Thymus (tissue), 11 donors: Measurements from ENCODE around the gene PAPLN. TPM values are rescaled to one million over a fixed set of nuclear protein-coding genes. Genes with fewer than 3 reads are reported as not detected.

Experiments
- DNase-seq, 9 donors: peaks; one replicate each; pipeline ENCODE4 v3.0.0-alpha.2; 2013; ENCODE audit warnings: low spot score in 9 of 9, low read depth in 6 of 9, missing footprints in 1 of 9
- H3K27ac ChIP-seq, 2 donors: one replicate each; pipeline ENCODE4 v1.5.1; 2013; ENCODE audit warnings: control low read depth in 1 of 2, low read depth in 1 of 2, low read length in 1 of 2, mild to moderate bottlenecking in 1 of 2, moderate library complexity in 1 of 2
- H3K27me3 ChIP-seq, 2 donors: one replicate each; pipeline ENCODE4 v1.5.1; 2013; ENCODE audit warnings: low read length in 1 of 2; ENCODE audit not compliant: control insufficient read depth in 2 of 2, insufficient read depth in 1 of 2
- H3K36me3 ChIP-seq, 2 donors: one replicate each; pipeline ENCODE4 v1.5.1; 2013; ENCODE audit warnings: low read length in 1 of 2, mild to moderate bottlenecking in 1 of 2, moderate library complexity in 1 of 2; ENCODE audit not compliant: control insufficient read depth in 2 of 2, insufficient read depth in 2 of 2
- H3K4me1 ChIP-seq, 2 donors: one replicate each; pipeline ENCODE4 v1.5.1; 2013; ENCODE audit warnings: low read length in 2 of 2; ENCODE audit not compliant: control insufficient read depth in 2 of 2, insufficient read depth in 2 of 2
- H3K4me3 ChIP-seq, 2 donors: one replicate each; pipeline ENCODE4 v1.5.1; 2013; ENCODE audit warnings: low read length in 2 of 2, control low read depth in 1 of 2, mild to moderate bottlenecking in 1 of 2
- H3K9me3 ChIP-seq, 2 donors: one replicate each; pipeline ENCODE4 v1.5.1; 2013; ENCODE audit warnings: low read length in 1 of 2, mild to moderate bottlenecking in 1 of 2; ENCODE audit not compliant: control insufficient read depth in 2 of 2, insufficient read depth in 1 of 2
- WGBS: extraction: QIAGEN DNeasy Blood & Tissue Kit; methylation state at CpG from one replicate; pipeline ENCODE4 v1.1.7; 2013; 5-methylcytosine and 5-hydroxymethylcytosine counted together
- polyA plus RNA-seq: library from polyadenylated mRNA; stranded (reverse); fragments of 200-250 nt; gene quantifications from one replicate; pipeline ENCODE4 v1.2.3, GENCODE V29; 2013
- total RNA-seq: library from RNA; stranded (reverse); fragments of 120-200 nt; gene quantifications from one replicate; pipeline ENCODE4 v1.2.4, GENCODE V29; 2013
- donor health status: healthy.

The PAPLN gene
- total and polyA plus RNA-seq, 2 donors: 8.7 to 20.0 TPM

GRCh38 chr14:73234029-73234428 is 3.3 kb upstream of the PAPLN start:
- no peak overlapping the region for H3K27ac ChIP-seq
- no peak for DNase-seq
- H3K36me3 ChIP-seq: peaks cover 0 to 1% of the 10 kb centered on the region in 2 donors
- peaks cover 39 to 74% of the 10 kb centered on the region in 2 donors for H3K27me3 ChIP-seq
- no peak overlapping the region for H3K4me3 ChIP-seq
- H3K9me3 ChIP-seq: no peaks in the 10 kb centered on the region
- WGBS: 91% methylated on average over 5 of the region's 5 CpGs
- H3K4me1 ChIP-seq: peaks cover 0 to 11% of the 10 kb centered on the region in 2 donors

- Histone ChIP-seq H3K27ac (no peak overlapping the region), H3K4me3 (no peak overlapping the region), H3K27me3 (peaks cover 46 to 82% of the 10 kb centered on the region in 2 donors), H3K4me1 (peaks cover 0 to 14% of the 10 kb centered on the region in 2 donors), H3K36me3 (no peaks in the 10 kb centered on the region), H3K9me3 (no peaks in the 10 kb centered on the region)
- 81% methylated on average over 11 of the region's 11 CpGs for WGBS
- no peak for DNase-seq
Measured at GRCh38 chr14:73234586-73235394, 2.5 kb upstream of the PAPLN start.

- H3K4me3 ChIP-seq: no peak overlapping the region
- H3K36me3 ChIP-seq: no peaks in the 10 kb centered on the region
- H3K27me3 ChIP-seq: peaks cover 54 to 90% of the 10 kb centered on the region in 2 donors
- peaks cover 0 to 18% of the 10 kb centered on the region in 2 donors for H3K4me1 ChIP-seq
- H3K27ac ChIP-seq: no peak overlapping the region
- no peaks in the 10 kb centered on the region for H3K9me3 ChIP-seq
- WGBS: 63% methylated on average over 6 of the region's 6 CpGs
- DNase-seq: no peak
Measured at GRCh38 chr14:73235531-73236155, 1.7 kb upstream of the PAPLN start.

- no peak overlapping the region for H3K4me3 ChIP-seq
- H3K4me1 ChIP-seq: peaks cover 0 to 23% of the 10 kb centered on the region in 2 donors
- no peak overlapping the region for H3K27ac ChIP-seq
- peaks cover 57 to 95% of the 10 kb centered on the region in 2 donors for H3K27me3 ChIP-seq
- no peak for DNase-seq
- WGBS: 48% methylated on average over 11 of the region's 11 CpGs
- no peaks in the 10 kb centered on the region for H3K9me3 ChIP-seq
- H3K36me3 ChIP-seq: no peaks in the 10 kb centered on the region
Measured at GRCh38 chr14:73236157-73236556, 1.1 kb upstream of the PAPLN start.

GRCh38 chr14:73236752-73237218 is 521 bp upstream of the PAPLN start:
- H3K4me1 ChIP-seq: peaks cover 0 to 29% of the 10 kb centered on the region in 2 donors
- no peak overlapping the region for H3K4me3 ChIP-seq
- H3K9me3 ChIP-seq: no peaks in the 10 kb centered on the region
- H3K27ac ChIP-seq: no peak overlapping the region
- peaks cover 57 to 100% of the 10 kb centered on the region in 2 donors for H3K27me3 ChIP-seq
- WGBS: 28% methylated on average over 6 of the region's 7 CpGs
- H3K36me3 ChIP-seq: no peaks in the 10 kb centered on the region
- DNase-seq: no peak

- Histone ChIP-seq H3K27me3 (peaks cover 57 to 97% of the 10 kb centered on the region in 2 donors), H3K27ac (peak overlapping the region in 1 of 2 donors; percentile 25), H3K9me3 (no peaks in the 10 kb centered on the region), H3K4me1 (peaks cover 0 to 37% of the 10 kb centered on the region in 2 donors), H3K36me3 (no peaks in the 10 kb centered on the region), H3K4me3 (peak overlapping the region in 1 of 2 donors; percentile 37)
- DNase-seq: no peak
- 3% methylated on average over 73 of the region's 73 CpGs for WGBS
Measured at GRCh38 chr14:73237786-73238423, 599 bp downstream of the PAPLN start.

GRCh38 chr14:73238424-73238852 is 1.1 kb downstream of the PAPLN start:
- DNase-seq: no peak
- peak overlapping the region in 1 of 2 donors; percentile 37 for H3K4me3 ChIP-seq
- H3K4me1 ChIP-seq: peaks cover 0 to 37% of the 10 kb centered on the region in 2 donors
- peaks cover 55 to 94% of the 10 kb centered on the region in 2 donors for H3K27me3 ChIP-seq
- no peaks in the 10 kb centered on the region for H3K9me3 ChIP-seq
- 44% methylated on average over 10 of the region's 10 CpGs for WGBS
- peak overlapping the region in 1 of 2 donors; percentile 25 for H3K27ac ChIP-seq
- no peaks in the 10 kb centered on the region for H3K36me3 ChIP-seq

- Histone ChIP-seq H3K9me3 (no peaks in the 10 kb centered on the region), H3K4me3 (no peak overlapping the region), H3K27me3 (peaks cover 55 to 93% of the 10 kb centered on the region in 2 donors), H3K4me1 (peaks cover 0 to 39% of the 10 kb centered on the region in 2 donors), H3K27ac (no peak overlapping the region), H3K36me3 (no peaks in the 10 kb centered on the region)
- WGBS: 88% methylated on average over 11 of the region's 11 CpGs
- DNase-seq: no peak
Measured at GRCh38 chr14:73238941-73239340, 1.6 kb downstream of the PAPLN start.
